GM19099 (cell line): ENCODE measurements around the gene APOBEC3C.

ENCODE experiments used
- POLR2A ChIP-seq: IDR thresholded peaks from 3 replicates; pipeline ENCODE4 v1.6.1; 2011; ENCODE audit warnings: low read depth; ENCODE audit not compliant: insufficient read length; ENCODE audit errors: extremely low read depth

APOBEC3C gene

GRCh38 chr22:39041908-39042307 is 27.9 kb downstream of the APOBEC3C start:
- TF ChIP-seq POLR2A: no peak

GRCh38 chr22:39051844-39052495 is 37.9 kb downstream of the APOBEC3C start:
- peak; percentile 4 for TF ChIP-seq POLR2A

GRCh38 chr22:39055658-39056057 is 41.6 kb downstream of the APOBEC3C start:
- TF ChIP-seq POLR2A: no peak

DNA sequence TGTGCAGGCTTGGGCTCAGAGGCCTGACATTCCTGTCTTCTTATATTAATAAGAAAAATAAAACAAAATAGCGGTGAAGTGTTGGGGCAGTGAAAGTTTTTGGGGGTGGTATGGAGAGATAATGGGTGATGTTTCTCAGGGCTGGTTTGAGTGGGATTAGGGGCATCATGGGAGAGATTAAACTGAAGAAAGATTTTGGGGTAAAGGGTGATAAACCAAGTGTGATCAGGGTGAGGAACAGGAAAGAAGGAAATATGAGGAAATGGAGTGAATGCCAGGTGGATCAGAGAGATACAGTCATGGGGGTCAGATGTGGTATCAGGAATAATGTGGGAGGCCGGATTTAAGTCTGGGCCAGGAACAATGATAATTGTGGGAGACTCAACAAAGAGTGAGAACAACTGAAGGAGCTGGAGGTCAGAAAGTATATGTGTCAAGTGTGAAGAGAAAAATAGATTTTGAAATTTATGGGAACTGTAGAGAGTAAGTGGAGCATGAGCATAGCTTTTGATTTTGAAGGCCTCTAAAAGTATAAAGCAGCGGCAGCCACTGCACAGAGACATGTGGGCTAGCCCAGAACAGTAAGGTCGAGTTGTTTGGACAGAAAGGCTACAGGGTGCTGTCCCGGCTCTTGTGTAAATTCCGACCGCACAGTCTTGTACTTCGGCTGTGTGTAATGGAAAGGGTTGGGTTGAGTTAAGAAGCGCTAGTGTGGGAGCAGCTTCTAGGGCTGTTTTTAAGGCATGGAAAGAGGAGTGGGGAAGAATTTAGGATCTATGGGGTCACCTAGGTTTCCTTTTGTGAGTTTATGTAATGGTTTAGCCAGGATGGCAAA is 52.6 kb downstream of the APOBEC3C start:
- peak; percentile 59 for TF ChIP-seq POLR2A

GRCh38 chr22:39068033-39068785 is 54.2 kb downstream of the APOBEC3C start:
- no peak for TF ChIP-seq POLR2A
